Neural progenitor cell (in vitro differentiated cells): Measurements from ENCODE around the gene PDRG1.

Experiments
- CTCF ChIP-seq: fragments of 200-600 bp; sonication (generic); IDR thresholded peaks from 2 replicates; pipeline ENCODE4 v1.5.1; 2017; ENCODE audit warnings: antibody characterized with exemption, mild to moderate bottlenecking
- EZH2phosphoT487 ChIP-seq: fragments of 200-600 bp; sonication (generic); IDR thresholded peaks from 2 replicates; pipeline ENCODE4 v1.6.1; 2017; ENCODE audit warnings: antibody characterized with exemption

GRCh38 chr20:31914170-31914569 is 37.7 kb downstream of the PDRG1 start:
- TF ChIP-seq EZH2phosphoT487: no peak
- TF ChIP-seq CTCF: no peak
